ENCODE data around the gene RPLP2.

Gene RPLP2

GRCh38 chr11:826836-827145, 17.0 kb downstream of the RPLP2 start:
- peaks cover 0 to 5% of the 10 kb centered on the region in 2 donors for H3K36me3 ChIP-seq (ENCODE audit: control insufficient read depth in 1 of 2, insufficient read depth in 2 of 2, low read length in 2 of 2)
- H3K9me3 ChIP-seq (ENCODE audit: control insufficient read depth in 1 of 2, low read length in 2 of 2), result no peaks in the 10 kb centered on the region
- H3K9ac ChIP-seq (ENCODE audit: low read depth in 1 of 2, low read length in 2 of 2), result peak overlapping the region; percentile 80 to 83
- peak overlapping the region; percentile 92 for H3K27ac ChIP-seq (ENCODE audit: low read depth, low read length)
- peak overlapping the region; percentile 65 for H3K4me3 ChIP-seq (ENCODE audit: low read depth in 1 of 2, low read length in 2 of 2)
- peaks cover 57 to 61% of the 10 kb centered on the region in 2 donors for H3K4me1 ChIP-seq (ENCODE audit: control insufficient read depth in 1 of 2, insufficient read depth in 2 of 2, low read length in 2 of 2)
- no peaks in the 10 kb centered on the region for H3K27me3 ChIP-seq (ENCODE audit: control insufficient read depth in 1 of 2, insufficient read depth in 2 of 2, low read length in 2 of 2)

GRCh38 chr11:827146-827896, 17.6 kb downstream of the RPLP2 start:
- no peaks in the 10 kb centered on the region for H3K9me3 ChIP-seq (ENCODE audit: control insufficient read depth in 1 of 2, low read length in 2 of 2)
- H3K36me3 ChIP-seq (ENCODE audit: control insufficient read depth in 1 of 2, insufficient read depth in 2 of 2, low read length in 2 of 2), result peaks cover 0 to 3% of the 10 kb centered on the region in 2 donors
- H3K27ac ChIP-seq (ENCODE audit: low read depth, low read length), result peak overlapping the region; percentile 92
- no peaks in the 10 kb centered on the region for H3K27me3 ChIP-seq (ENCODE audit: control insufficient read depth in 1 of 2, insufficient read depth in 2 of 2, low read length in 2 of 2)
- H3K4me1 ChIP-seq (ENCODE audit: control insufficient read depth in 1 of 2, insufficient read depth in 2 of 2, low read length in 2 of 2), result peaks cover 57 to 63% of the 10 kb centered on the region in 2 donors
- H3K9ac ChIP-seq (ENCODE audit: low read depth in 1 of 2, low read length in 2 of 2), result peak overlapping the region; percentile 80 to 83
- peak overlapping the region; percentile 65 for H3K4me3 ChIP-seq (ENCODE audit: low read depth in 1 of 2, low read length in 2 of 2)

GRCh38 chr11:827897-828192, 18.1 kb downstream of the RPLP2 start, which contains the start of gene CRACR2B:
Gene CRACR2B (plus strand): TSS chr11:827919. CDS start chr11:828608, 689 bp downstream.
- Histone ChIP-seq H3K9ac (ENCODE audit: low read depth in 1 of 2, low read length in 2 of 2) (peak within 1 kb of the TSS; percentile 80 to 83), H3K4me3 (ENCODE audit: low read depth in 1 of 2, low read length in 2 of 2) (peak within 1 kb of the TSS; percentile 65 to 67)

GRCh38 chr11:828506-829175, 18.9 kb downstream of the RPLP2 start:
- Histone ChIP-seq H3K27ac (ENCODE audit: low read depth, low read length) (peak overlapping the region; percentile 92), H3K27me3 (ENCODE audit: control insufficient read depth in 1 of 2, insufficient read depth in 2 of 2, low read length in 2 of 2) (no peaks in the 10 kb centered on the region), H3K4me1 (ENCODE audit: control insufficient read depth in 1 of 2, insufficient read depth in 2 of 2, low read length in 2 of 2) (peaks cover 54 to 68% of the 10 kb centered on the region in 2 donors), H3K9me3 (ENCODE audit: control insufficient read depth in 1 of 2, low read length in 2 of 2) (no peaks in the 10 kb centered on the region), H3K9ac (ENCODE audit: low read depth in 1 of 2, low read length in 2 of 2) (peak overlapping the region; percentile 80 to 83), H3K36me3 (ENCODE audit: control insufficient read depth in 1 of 2, insufficient read depth in 2 of 2, low read length in 2 of 2) (no peaks in the 10 kb centered on the region), H3K4me3 (ENCODE audit: low read depth in 1 of 2, low read length in 2 of 2) (peak overlapping the region; percentile 65 to 67)

More at GRCh38 chr11:827897-828192, 18.1 kb downstream of the RPLP2 start, which contains the start of gene CRACR2B:
- no peaks in the 10 kb centered on the region for H3K9me3 ChIP-seq (ENCODE audit: control insufficient read depth in 1 of 2, low read length in 2 of 2)
- no peaks in the 10 kb centered on the region for H3K36me3 ChIP-seq (ENCODE audit: control insufficient read depth in 1 of 2, insufficient read depth in 2 of 2, low read length in 2 of 2)
- H3K27ac ChIP-seq (ENCODE audit: low read depth, low read length), result peak within 1 kb of the TSS; percentile 92
- peaks cover 54 to 65% of the 10 kb centered on the region in 2 donors for H3K4me1 ChIP-seq (ENCODE audit: control insufficient read depth in 1 of 2, insufficient read depth in 2 of 2, low read length in 2 of 2)
- no peaks in the 10 kb centered on the region for H3K27me3 ChIP-seq (ENCODE audit: control insufficient read depth in 1 of 2, insufficient read depth in 2 of 2, low read length in 2 of 2)

- Histone ChIP-seq H3K4me3 (ENCODE audit: low read depth in 1 of 2, low read length in 2 of 2) (peak overlapping the region; percentile 56 to 67), H3K27me3 (ENCODE audit: control insufficient read depth in 1 of 2, insufficient read depth in 2 of 2, low read length in 2 of 2) (no peaks in the 10 kb centered on the region), H3K9me3 (ENCODE audit: control insufficient read depth in 1 of 2, low read length in 2 of 2) (no peaks in the 10 kb centered on the region), H3K36me3 (ENCODE audit: control insufficient read depth in 1 of 2, insufficient read depth in 2 of 2, low read length in 2 of 2) (no peaks in the 10 kb centered on the region), H3K27ac (ENCODE audit: low read depth, low read length) (peak overlapping the region; percentile 46), H3K4me1 (ENCODE audit: control insufficient read depth in 1 of 2, insufficient read depth in 2 of 2, low read length in 2 of 2) (peaks cover 55 to 73% of the 10 kb centered on the region in 2 donors), H3K9ac (ENCODE audit: low read depth in 1 of 2, low read length in 2 of 2) (peak overlapping the region; percentile 43 to 83)
These were observed 19.5 kb downstream of the RPLP2 start for GRCh38 chr11:829176-829846.

GRCh38 chr11:829847-830294, 20.1 kb downstream of the RPLP2 start:
- Histone ChIP-seq H3K36me3 (ENCODE audit: control insufficient read depth in 1 of 2, insufficient read depth in 2 of 2, low read length in 2 of 2) (no peaks in the 10 kb centered on the region), H3K4me3 (ENCODE audit: low read depth in 1 of 2, low read length in 2 of 2) (peak overlapping the region; percentile 56 to 67), H3K27ac (ENCODE audit: low read depth, low read length) (no peak overlapping the region), H3K4me1 (ENCODE audit: control insufficient read depth in 1 of 2, insufficient read depth in 2 of 2, low read length in 2 of 2) (peaks cover 60 to 78% of the 10 kb centered on the region in 2 donors), H3K27me3 (ENCODE audit: control insufficient read depth in 1 of 2, insufficient read depth in 2 of 2, low read length in 2 of 2) (no peaks in the 10 kb centered on the region), H3K9ac (ENCODE audit: low read depth in 1 of 2, low read length in 2 of 2) (peak overlapping the region; percentile 43 to 83), H3K9me3 (ENCODE audit: control insufficient read depth in 1 of 2, low read length in 2 of 2) (no peaks in the 10 kb centered on the region)

- H3K4me3 ChIP-seq (ENCODE audit: low read depth in 1 of 2, low read length in 2 of 2), result peak overlapping the region; percentile 56 to 67
- no peaks in the 10 kb centered on the region for H3K9me3 ChIP-seq (ENCODE audit: control insufficient read depth in 1 of 2, low read length in 2 of 2)
- no peak overlapping the region for H3K27ac ChIP-seq (ENCODE audit: low read depth, low read length)
- H3K4me1 ChIP-seq (ENCODE audit: control insufficient read depth in 1 of 2, insufficient read depth in 2 of 2, low read length in 2 of 2), result peaks cover 54 to 75% of the 10 kb centered on the region in 2 donors
- no peaks in the 10 kb centered on the region for H3K27me3 ChIP-seq (ENCODE audit: control insufficient read depth in 1 of 2, insufficient read depth in 2 of 2, low read length in 2 of 2)
- peak overlapping the region in 1 of 2 donors; percentile 83 for H3K9ac ChIP-seq (ENCODE audit: low read depth in 1 of 2, low read length in 2 of 2)
- no peaks in the 10 kb centered on the region for H3K36me3 ChIP-seq (ENCODE audit: control insufficient read depth in 1 of 2, insufficient read depth in 2 of 2, low read length in 2 of 2)
These were observed 20.7 kb downstream of the RPLP2 start for GRCh38 chr11:830295-831117.

- H3K36me3 ChIP-seq (ENCODE audit: control insufficient read depth in 1 of 2, insufficient read depth in 2 of 2, low read length in 2 of 2), result peaks cover 0 to 3% of the 10 kb centered on the region in 2 donors
- H3K4me1 ChIP-seq (ENCODE audit: control insufficient read depth in 1 of 2, insufficient read depth in 2 of 2, low read length in 2 of 2), result peaks cover 47 to 67% of the 10 kb centered on the region in 2 donors
- H3K9ac ChIP-seq (ENCODE audit: low read depth in 1 of 2, low read length in 2 of 2), result no peak overlapping the region
- H3K4me3 ChIP-seq (ENCODE audit: low read depth in 1 of 2, low read length in 2 of 2), result peak overlapping the region in 1 of 2 donors; percentile 21
- H3K9me3 ChIP-seq (ENCODE audit: control insufficient read depth in 1 of 2, low read length in 2 of 2), result no peaks in the 10 kb centered on the region
- H3K27ac ChIP-seq (ENCODE audit: low read depth, low read length), result no peak overlapping the region
- no peaks in the 10 kb centered on the region for H3K27me3 ChIP-seq (ENCODE audit: control insufficient read depth in 1 of 2, insufficient read depth in 2 of 2, low read length in 2 of 2)
These were observed 21.5 kb downstream of the RPLP2 start for GRCh38 chr11:831118-831864.

GRCh38 chr11:831961-832528, 22.3 kb downstream of the RPLP2 start:
- Histone ChIP-seq H3K9ac (ENCODE audit: low read depth in 1 of 2, low read length in 2 of 2) (peak overlapping the region; percentile 39 to 60), H3K27ac (ENCODE audit: low read depth, low read length) (no peak overlapping the region), H3K27me3 (ENCODE audit: control insufficient read depth in 1 of 2, insufficient read depth in 2 of 2, low read length in 2 of 2) (no peaks in the 10 kb centered on the region), H3K4me3 (ENCODE audit: low read depth in 1 of 2, low read length in 2 of 2) (peak overlapping the region; percentile 62 to 65), H3K9me3 (ENCODE audit: control insufficient read depth in 1 of 2, low read length in 2 of 2) (no peaks in the 10 kb centered on the region), H3K36me3 (ENCODE audit: control insufficient read depth in 1 of 2, insufficient read depth in 2 of 2, low read length in 2 of 2) (peaks cover 4 to 10% of the 10 kb centered on the region in 2 donors), H3K4me1 (ENCODE audit: control insufficient read depth in 1 of 2, insufficient read depth in 2 of 2, low read length in 2 of 2) (peaks cover 46 to 66% of the 10 kb centered on the region in 2 donors)
